Muscle layer of colon (tissue), 2 donors: ENCODE measurements around the gene L1CAM.

Experiments used
- H3K27ac ChIP-seq: one replicate; pipeline ENCODE4 v1.7.0; 2013; ENCODE audit warnings: low read depth, mild to moderate bottlenecking, low read length, moderate library complexity
- H3K27me3 ChIP-seq, 2 donors: one replicate each; pipeline ENCODE4 v1.7.0; 2013; ENCODE audit warnings: low read length in 2 of 2, mild to moderate bottlenecking in 2 of 2; ENCODE audit not compliant: insufficient read depth in 2 of 2, control insufficient read depth in 1 of 2
- H3K36me3 ChIP-seq: one replicate; pipeline ENCODE4 v1.7.0; 2013; ENCODE audit warnings: mild to moderate bottlenecking, low read length; ENCODE audit not compliant: insufficient read depth
- H3K4me1 ChIP-seq: one replicate; pipeline ENCODE4 v1.7.0; 2013; ENCODE audit warnings: mild to moderate bottlenecking, low read length; ENCODE audit not compliant: insufficient read depth
- H3K4me3 ChIP-seq, 2 donors: one replicate each; pipeline ENCODE4 v1.7.0; 2013; ENCODE audit warnings: low read length in 2 of 2, low read depth in 1 of 2, mild to moderate bottlenecking in 1 of 2, moderate library complexity in 1 of 2
- H3K9ac ChIP-seq: one replicate; pipeline ENCODE4 v1.7.0; 2013; ENCODE audit warnings: low read length
- H3K9me3 ChIP-seq: one replicate; pipeline ENCODE4 v1.7.0; 2013; ENCODE audit warnings: mild to moderate bottlenecking, low read length
- donor health status: abdominal sarcoma.
- donor health status: Adenocarcinoma of cecum.

The L1CAM gene

DNA sequence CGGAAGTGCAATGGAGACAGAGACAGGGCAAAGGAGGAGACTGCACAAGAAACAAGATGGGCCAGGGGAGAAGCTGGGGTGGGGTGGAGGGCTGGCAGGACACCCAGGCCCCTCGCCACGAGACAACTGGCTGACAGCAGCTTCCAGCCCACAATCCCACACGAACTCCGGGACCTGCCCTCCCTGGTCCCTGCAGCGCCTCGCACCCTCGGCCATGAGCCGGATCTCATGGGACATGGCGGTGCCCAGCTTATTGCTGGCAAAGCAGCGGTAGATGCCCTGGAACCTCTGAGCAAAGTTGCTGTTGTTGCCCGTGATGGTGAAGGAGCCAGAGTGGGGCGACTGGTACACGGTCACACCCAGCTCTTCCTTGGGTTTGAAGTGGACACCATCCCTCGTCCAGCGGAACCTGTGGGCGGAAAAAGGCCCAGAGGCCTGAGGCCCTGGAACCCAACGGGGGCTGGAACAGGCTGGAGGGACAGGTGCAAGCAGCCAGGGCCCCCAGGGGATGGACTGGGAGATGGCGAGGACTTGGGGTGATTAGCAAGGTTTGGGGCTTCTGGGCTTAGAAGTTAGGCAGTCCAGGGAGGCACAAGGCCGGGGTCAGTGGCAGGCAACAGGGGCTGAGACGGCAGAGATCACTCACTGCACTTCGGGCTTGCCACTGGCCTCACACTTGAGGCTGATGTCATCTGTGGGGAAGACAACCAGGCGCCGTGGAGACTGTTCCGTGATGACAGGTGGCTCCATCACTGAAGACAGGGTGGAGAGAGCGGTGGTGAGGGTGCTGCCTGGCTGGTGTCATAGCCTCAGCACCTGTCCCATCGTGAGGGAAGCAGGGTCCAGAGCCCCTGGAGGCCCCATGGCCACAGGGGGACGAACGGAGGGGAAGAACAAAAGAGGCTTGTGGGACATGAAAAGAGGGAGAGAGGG lies 13.8 kb downstream of the L1CAM start:
- Histone ChIP-seq H3K4me1 (no peaks in the 10 kb centered on the region), H3K4me3 (no peak overlapping the region), H3K9me3 (no peaks in the 10 kb centered on the region), H3K36me3 (no peaks in the 10 kb centered on the region), H3K9ac (no peak overlapping the region), H3K27me3 (peaks cover 4 to 50% of the 10 kb centered on the region in 2 donors), H3K27ac (no peak overlapping the region)

DNA sequence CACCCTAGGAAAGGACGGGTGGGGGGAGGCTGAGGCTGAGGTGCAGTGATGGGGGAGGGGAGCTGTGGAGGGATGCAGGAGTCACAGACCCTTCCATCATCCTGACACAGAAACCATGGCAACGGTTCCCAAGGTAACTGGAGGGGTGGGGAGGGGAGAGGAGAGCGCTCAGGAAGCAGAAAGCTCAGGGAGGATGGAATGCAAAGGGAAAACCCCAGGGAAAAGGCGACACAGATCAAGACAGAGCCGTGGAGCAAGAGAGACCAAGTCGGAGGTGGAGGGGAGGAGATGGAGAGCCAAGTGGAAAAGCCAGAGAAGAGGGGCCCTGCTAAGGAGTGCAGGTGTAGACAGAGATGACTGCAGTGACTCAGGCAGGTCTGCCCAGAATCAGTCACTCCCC lies 14.5 kb downstream of the L1CAM start:
- H3K4me1 ChIP-seq: no peaks in the 10 kb centered on the region
- H3K27ac ChIP-seq: no peak overlapping the region
- H3K9ac ChIP-seq: no peak overlapping the region
- H3K27me3 ChIP-seq: peaks cover 4 to 47% of the 10 kb centered on the region in 2 donors
- H3K36me3 ChIP-seq: no peaks in the 10 kb centered on the region
- no peaks in the 10 kb centered on the region for H3K9me3 ChIP-seq
- H3K4me3 ChIP-seq: no peak overlapping the region

DNA sequence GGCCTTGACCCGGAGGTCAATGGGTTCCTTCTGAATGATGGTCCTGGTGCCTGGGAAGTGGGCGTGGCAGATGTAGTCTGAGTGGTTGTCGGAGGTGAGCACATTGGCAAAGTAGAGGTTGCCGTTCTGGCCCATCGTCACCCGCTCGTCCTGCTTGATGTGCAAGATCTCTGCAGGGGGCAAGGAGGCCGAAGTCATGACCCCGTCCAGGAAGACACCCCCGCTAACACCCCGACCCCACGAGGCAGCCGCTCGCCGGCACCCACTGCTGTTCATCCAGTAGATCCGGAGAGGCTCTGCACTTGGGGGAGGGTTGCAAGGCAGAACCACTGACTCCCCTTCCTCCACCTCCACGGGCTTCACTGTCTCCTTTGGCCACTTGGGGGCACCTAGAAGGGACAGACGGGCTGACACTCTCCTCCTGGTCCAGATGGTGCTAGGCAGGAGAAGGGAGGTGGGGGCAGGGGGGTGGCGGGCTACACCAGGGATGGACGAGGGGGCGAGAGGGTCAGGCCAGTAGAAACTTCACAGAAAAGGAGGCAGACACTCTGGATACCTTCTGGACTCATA lies 15.1 kb downstream of the L1CAM start:
- Histone ChIP-seq H3K4me3 (no peak overlapping the region), H3K27me3 (peaks cover 0 to 41% of the 10 kb centered on the region in 2 donors), H3K9ac (no peak overlapping the region), H3K27ac (no peak overlapping the region), H3K4me1 (no peaks in the 10 kb centered on the region), H3K9me3 (no peaks in the 10 kb centered on the region), H3K36me3 (no peaks in the 10 kb centered on the region)

GRCh38 chrX:153870288-153870690 lies 15.7 kb downstream of the L1CAM start:
- Histone ChIP-seq H3K27me3 (peaks cover 0 to 37% of the 10 kb centered on the region in 2 donors), H3K9ac (no peak overlapping the region), H3K27ac (no peak overlapping the region), H3K36me3 (no peaks in the 10 kb centered on the region), H3K9me3 (no peaks in the 10 kb centered on the region), H3K4me3 (no peak overlapping the region), H3K4me1 (no peaks in the 10 kb centered on the region)

GRCh38 chrX:153869473-153870287 lies 16.3 kb downstream of the L1CAM start:
- no peaks in the 10 kb centered on the region for H3K36me3 ChIP-seq
- H3K4me3 ChIP-seq: no peak overlapping the region
- H3K27ac ChIP-seq: no peak overlapping the region
- H3K9ac ChIP-seq: no peak overlapping the region
- peaks cover 0 to 43% of the 10 kb centered on the region in 2 donors for H3K27me3 ChIP-seq
- H3K4me1 ChIP-seq: no peaks in the 10 kb centered on the region
- H3K9me3 ChIP-seq: no peaks in the 10 kb centered on the region

- Histone ChIP-seq H3K36me3 (no peaks in the 10 kb centered on the region), H3K9ac (no peak overlapping the region), H3K4me1 (no peaks in the 10 kb centered on the region), H3K27me3 (peaks cover 0 to 39% of the 10 kb centered on the region in 2 donors), H3K4me3 (no peak overlapping the region), H3K9me3 (no peaks in the 10 kb centered on the region), H3K27ac (no peak overlapping the region)
Observed at GRCh38 chrX:153868576-153869472, 17.1 kb downstream of the L1CAM start.

DNA sequence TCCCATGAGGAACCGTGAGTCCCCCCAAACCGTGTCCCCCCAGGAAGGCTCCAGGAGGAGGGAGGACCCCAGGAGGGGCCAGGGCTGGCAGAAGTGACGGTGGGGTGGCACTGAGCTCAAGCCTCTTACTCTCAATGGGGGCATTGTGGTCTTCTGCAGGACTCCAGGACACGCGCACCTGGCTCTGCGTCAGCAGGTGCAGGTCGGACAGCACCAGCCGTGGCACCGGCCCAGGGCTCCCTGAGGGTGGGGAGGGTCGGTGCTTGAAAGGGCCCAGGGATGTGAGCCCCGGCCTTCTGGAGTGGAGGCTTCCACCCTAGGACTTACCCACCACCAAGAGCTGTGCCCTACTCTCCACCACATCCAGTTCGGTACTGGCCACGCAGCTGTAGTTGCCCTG lies 18.3 kb downstream of the L1CAM start:
- Histone ChIP-seq H3K4me1 (no peaks in the 10 kb centered on the region), H3K27ac (no peak overlapping the region), H3K4me3 (no peak overlapping the region), H3K9me3 (no peaks in the 10 kb centered on the region), H3K9ac (no peak overlapping the region), H3K27me3 (peaks cover 0 to 39% of the 10 kb centered on the region in 2 donors), H3K36me3 (no peaks in the 10 kb centered on the region)

- H3K9me3 ChIP-seq: no peaks in the 10 kb centered on the region
- no peak overlapping the region for H3K9ac ChIP-seq
- H3K27ac ChIP-seq: no peak overlapping the region
- H3K4me1 ChIP-seq: no peaks in the 10 kb centered on the region
- H3K27me3 ChIP-seq: peaks cover 0 to 34% of the 10 kb centered on the region in 2 donors
- no peak overlapping the region for H3K4me3 ChIP-seq
- no peaks in the 10 kb centered on the region for H3K36me3 ChIP-seq
Observed at GRCh38 chrX:153867139-153867538, 18.8 kb downstream of the L1CAM start.

GRCh38 chrX:153866302-153867019 lies 19.5 kb downstream of the L1CAM start:
- no peak overlapping the region for H3K9ac ChIP-seq
- H3K9me3 ChIP-seq: no peaks in the 10 kb centered on the region
- H3K4me1 ChIP-seq: no peaks in the 10 kb centered on the region
- no peak overlapping the region for H3K27ac ChIP-seq
- no peaks in the 10 kb centered on the region for H3K36me3 ChIP-seq
- no peak overlapping the region for H3K4me3 ChIP-seq
- peaks cover 0 to 32% of the 10 kb centered on the region in 2 donors for H3K27me3 ChIP-seq

- H3K4me1 ChIP-seq: no peaks in the 10 kb centered on the region
- H3K27ac ChIP-seq: no peak overlapping the region
- H3K27me3 ChIP-seq: peaks cover 0 to 32% of the 10 kb centered on the region in 2 donors
- H3K9me3 ChIP-seq: no peaks in the 10 kb centered on the region
- no peaks in the 10 kb centered on the region for H3K36me3 ChIP-seq
- no peak overlapping the region for H3K4me3 ChIP-seq
- H3K9ac ChIP-seq: no peak overlapping the region
Observed at GRCh38 chrX:153865685-153866084, 20.3 kb downstream of the L1CAM start.
